SK-N-SH (cell line): Measurements from ENCODE around the gene MYLK4. TPM values are rescaled to one million over a fixed set of nuclear protein-coding genes. Genes with fewer than 3 reads are reported as not detected.

ENCODE experiments used
- CTCF ChIA-PET: fragments of 300-600, 350-600 bp; formaldehyde crosslinking; extraction: SDS; loops from one replicate; lab custom pipeline; 2021; lab: Yijun Ruan, JAX
- POLR2A ChIA-PET: fragments of 350-600 bp; sonication (Branson Sonifier 250); formaldehyde crosslinking; extraction: SDS; loops from one replicate; lab custom pipeline; 2020; ENCODE audit warnings: antibody characterized with exemption, inconsistent platforms; lab: Yijun Ruan, JAX
- DNase-seq: peaks from one replicate; pipeline ENCODE4 v3.0.0; 2012
- H2AFZ ChIP-seq: fragments of 200-600 bp; sonication (generic); 2 replicates; pipeline ENCODE4 v1.8.1; 2016; ENCODE audit warnings: antibody characterized with exemption, mild to moderate bottlenecking, low read depth
- H3F3A ChIP-seq: fragments of 200-600 bp; sonication (generic); replicated peaks from 2 replicates; pipeline ENCODE3; 2016; ENCODE audit warnings: antibody characterized with exemption, mild to moderate bottlenecking; ENCODE audit not compliant: insufficient read depth
- H3K27ac ChIP-seq, 2 experiments: fragments of 200-500 bp in 1 of 2; fragments of 200-600 bp in 1 of 2; sonication (Bioruptor generic) in 1 of 2; sonication (generic), shearing (Covaris generic) in 1 of 2; 2 replicates each; pipeline versions ENCODE4 v1.5.1 to v1.6.1; 2014 to 2016; ENCODE audit warnings: low read depth in 2 of 2, inconsistent platforms in 1 of 2, low read length in 1 of 2, mild to moderate bottlenecking in 1 of 2, mixed read lengths in 1 of 2
- H3K27me3 ChIP-seq: fragments of 200-600 bp; sonication (generic), shearing (Covaris generic); 2 replicates; pipeline ENCODE4 v1.6.1; 2016; ENCODE audit warnings: mixed run types; ENCODE audit not compliant: insufficient read depth
- H3K36me3 ChIP-seq, 2 experiments: fragments of 200-500 bp in 1 of 2; fragments of 200-600 bp in 1 of 2; sonication (Bioruptor generic) in 1 of 2; sonication (generic) in 1 of 2; replicated peaks in 1 of 2; 2 replicates each; pipeline versions ENCODE3 to v1.5.1; 2014 to 2016; ENCODE audit warnings: low read length in 1 of 2, mild to moderate bottlenecking in 1 of 2; ENCODE audit not compliant: insufficient read depth in 2 of 2, control insufficient read depth in 1 of 2
- H3K4me1 ChIP-seq, 2 experiments: fragments of 200-500 bp in 1 of 2; fragments of 200-600 bp in 1 of 2; sonication (Bioruptor generic) in 1 of 2; sonication (generic), shearing (Covaris generic) in 1 of 2; 2 replicates each; pipeline versions ENCODE4 v1.5.1 to v1.6.1; 2014 to 2016; ENCODE audit warnings: low read depth in 1 of 2, low read length in 1 of 2, mixed run types in 1 of 2; ENCODE audit not compliant: insufficient read depth in 2 of 2, control insufficient read depth in 1 of 2
- H3K4me2 ChIP-seq: fragments of 200-600 bp; sonication (generic), shearing (Covaris generic); 2 replicates; pipeline ENCODE4 v1.6.1; 2017; ENCODE audit warnings: mixed run types
- H3K4me3 ChIP-seq, 2 experiments: fragments of 200-500 bp in 1 of 2; fragments of 200-600 bp in 1 of 2; sonication (Bioruptor generic) in 1 of 2; sonication (generic), shearing (Covaris generic) in 1 of 2; 2 replicates each; pipeline versions ENCODE4 v1.5.1 to v1.8.1; 2014 to 2016; ENCODE audit warnings: low read depth in 2 of 2, inconsistent platforms in 1 of 2, low read length in 1 of 2, mild to moderate bottlenecking in 1 of 2, mixed read lengths in 1 of 2, moderate library complexity in 1 of 2
- H3K79me2 ChIP-seq: fragments of 200-600 bp; sonication (generic); 2 replicates; pipeline ENCODE4 v1.8.1; 2017; ENCODE audit warnings: mild to moderate bottlenecking; ENCODE audit not compliant: insufficient read depth
- H3K9ac ChIP-seq: fragments of 200-600 bp; sonication (generic); 2 replicates; pipeline ENCODE4 v1.6.1; 2017; ENCODE audit warnings: mixed run types
- H3K9me2 ChIP-seq: fragments of 200-600 bp; sonication (generic); 2 replicates; pipeline ENCODE4 v1.6.1; 2017; ENCODE audit warnings: mixed run types
- H3K9me3 ChIP-seq: fragments of 200-600 bp; sonication (generic); 2 replicates; pipeline ENCODE4 v1.6.1; 2017; ENCODE audit warnings: mixed run types, mild to moderate bottlenecking, moderate library complexity
- H4K20me1 ChIP-seq: fragments of 200-600 bp; sonication (generic); 2 replicates; pipeline ENCODE4 v1.6.1; 2017; ENCODE audit warnings: mild to moderate bottlenecking, mixed run types; ENCODE audit not compliant: insufficient read depth
- CHD2 ChIP-seq: fragments of 150-350 bp; IDR thresholded peaks from 2 replicates; pipeline ENCODE4 v1.6.1; 2018; ENCODE audit warnings: low read length; ENCODE audit not compliant: partially characterized antibody
- FOXM1 ChIP-seq: IDR thresholded peaks from 2 replicates; pipeline ENCODE4 v1.4.0; 2012; ENCODE audit warnings: low read depth, mild to moderate bottlenecking
- GATA2 ChIP-seq: sonication (generic); formaldehyde crosslinking; IDR thresholded peaks from 2 replicates; pipeline ENCODE4 v1.5.0; 2020; ENCODE audit warnings: mild to moderate bottlenecking, missing genetic modification reagents
- JUND ChIP-seq: IDR thresholded peaks from 2 replicates; pipeline ENCODE4 v1.4.0; 2012
- MXI1 ChIP-seq: IDR thresholded peaks from 2 replicates; pipeline ENCODE4 v1.6.1; 2012; ENCODE audit warnings: mild to moderate bottlenecking, low read depth, low read length, improper control_type of control experiment
- SIN3A ChIP-seq: IDR thresholded peaks from 2 replicates; pipeline ENCODE4 v1.6.1; 2012; ENCODE audit warnings: low read depth, mild to moderate bottlenecking, low read length, moderate library complexity, borderline replicate concordance
- SMC3 ChIP-seq: IDR thresholded peaks from 2 replicates; pipeline ENCODE4 v1.6.1; 2012; ENCODE audit warnings: low read depth, low read length, improper control_type of control experiment
- TAF1 ChIP-seq: IDR thresholded peaks from 2 replicates; pipeline ENCODE4 v1.6.1; 2012; ENCODE audit warnings: low read depth, mild to moderate bottlenecking, low read length, moderate library complexity, borderline replicate concordance
- TCF12 ChIP-seq: IDR thresholded peaks from 2 replicates; pipeline ENCODE4 v1.4.0; 2012
- WGBS: methylation state at CpG from one replicate; pipeline ENCODE4 v1.1.6; 2017; ENCODE audit warnings: low lambda C conversion rate; 5-methylcytosine and 5-hydroxymethylcytosine counted together
- polyA plus RNA-seq, 3 experiments: library from polyadenylated mRNA; depleted of rRNA; stranded (reverse); fragments of >200 nt; gene quantifications; 2 replicates each; pipeline ENCODE4 v1.2.3, GENCODE V29; 2012
- TF ChIP-seq, protein P1 (sequence below): fragments of 150-350 bp; IDR thresholded peaks from 2 replicates; pipeline ENCODE4 v1.6.1; 2016; ENCODE audit warnings: mild to moderate bottlenecking, low read depth, low read length
- TF ChIP-seq, protein P2 (sequence below): IDR thresholded peaks from 2 replicates; pipeline ENCODE4 v1.6.1; 2012; ENCODE audit warnings: mild to moderate bottlenecking, low read depth, low read length, moderate library complexity
- TF ChIP-seq, protein P3 (sequence below): IDR thresholded peaks from 2 replicates; pipeline ENCODE4 v1.4.0; 2012; ENCODE audit warnings: low read depth
- TF ChIP-seq, protein P4 (sequence below): IDR thresholded peaks from 2 replicates; pipeline ENCODE4 v1.4.0; 2012; ENCODE audit warnings: low read depth, borderline replicate concordance

Gene MYLK4
- polyA plus RNA-seq, 1 of the 3 experiments (the other 2 are of a cell fraction), result 0.16 TPM

DNA sequence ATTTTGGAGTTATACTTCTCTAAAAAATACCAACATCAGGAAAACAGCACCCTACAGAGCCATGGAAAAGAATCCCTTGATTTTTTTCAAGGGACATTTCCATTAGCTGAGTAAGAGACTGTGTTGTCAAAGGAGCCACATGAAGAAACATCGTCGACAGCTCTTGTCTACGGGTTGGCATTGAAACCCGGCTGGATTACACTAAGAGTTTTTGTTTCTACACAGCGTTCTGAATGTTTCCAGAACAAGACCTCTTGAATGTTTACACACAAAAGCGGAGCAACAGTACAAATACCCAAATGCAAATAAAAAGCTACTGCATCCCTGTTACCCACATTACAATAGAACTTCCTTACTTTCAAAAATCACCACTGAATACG, 2.4 kb upstream of the MYLK4 start:
- CTCF ChIA-PET, result interaction anchor here (1.3 to 11.8 kb wide), 4 partner anchors 12 to 1156 kb away, joined by 3 to 176 read pairs (median 60); partner anchors contain the start of gene WRNIP1
- H3K4me3 ChIP-seq, result no peak overlapping the region
- H4K20me1 ChIP-seq, result no peaks in the 10 kb centered on the region
- H3K27ac ChIP-seq, result no peak overlapping the region
- no peak overlapping the region for H3K4me2 ChIP-seq
- H2AFZ ChIP-seq, result no peak overlapping the region
- H3K36me3 ChIP-seq, result no peaks in the 10 kb centered on the region
- H3K4me1 ChIP-seq, result peaks cover 0 to 10% of the 10 kb centered on the region in 2 experiments; a peak in 3 of 4 replicates
- H3K9me2 ChIP-seq, result no peaks in the 10 kb centered on the region
- no peaks in the 10 kb centered on the region for H3K79me2 ChIP-seq
- no peaks in the 10 kb centered on the region for H3K9me3 ChIP-seq
- H3F3A ChIP-seq, result no peaks in the 10 kb centered on the region
- TF ChIP-seq JUND, result no peak
- TF ChIP-seq SIN3A, result no peak
- TF ChIP-seq GATA2 (CRISPR knock-in tag), result no peak
- TF ChIP-seq, protein P1, sequence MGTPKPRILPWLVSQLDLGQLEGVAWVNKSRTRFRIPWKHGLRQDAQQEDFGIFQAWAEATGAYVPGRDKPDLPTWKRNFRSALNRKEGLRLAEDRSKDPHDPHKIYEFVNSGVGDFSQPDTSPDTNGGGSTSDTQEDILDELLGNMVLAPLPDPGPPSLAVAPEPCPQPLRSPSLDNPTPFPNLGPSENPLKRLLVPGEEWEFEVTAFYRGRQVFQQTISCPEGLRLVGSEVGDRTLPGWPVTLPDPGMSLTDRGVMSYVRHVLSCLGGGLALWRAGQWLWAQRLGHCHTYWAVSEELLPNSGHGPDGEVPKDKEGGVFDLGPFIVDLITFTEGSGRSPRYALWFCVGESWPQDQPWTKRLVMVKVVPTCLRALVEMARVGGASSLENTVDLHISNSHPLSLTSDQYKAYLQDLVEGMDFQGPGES, result no peak
- TF ChIP-seq, protein P2, sequence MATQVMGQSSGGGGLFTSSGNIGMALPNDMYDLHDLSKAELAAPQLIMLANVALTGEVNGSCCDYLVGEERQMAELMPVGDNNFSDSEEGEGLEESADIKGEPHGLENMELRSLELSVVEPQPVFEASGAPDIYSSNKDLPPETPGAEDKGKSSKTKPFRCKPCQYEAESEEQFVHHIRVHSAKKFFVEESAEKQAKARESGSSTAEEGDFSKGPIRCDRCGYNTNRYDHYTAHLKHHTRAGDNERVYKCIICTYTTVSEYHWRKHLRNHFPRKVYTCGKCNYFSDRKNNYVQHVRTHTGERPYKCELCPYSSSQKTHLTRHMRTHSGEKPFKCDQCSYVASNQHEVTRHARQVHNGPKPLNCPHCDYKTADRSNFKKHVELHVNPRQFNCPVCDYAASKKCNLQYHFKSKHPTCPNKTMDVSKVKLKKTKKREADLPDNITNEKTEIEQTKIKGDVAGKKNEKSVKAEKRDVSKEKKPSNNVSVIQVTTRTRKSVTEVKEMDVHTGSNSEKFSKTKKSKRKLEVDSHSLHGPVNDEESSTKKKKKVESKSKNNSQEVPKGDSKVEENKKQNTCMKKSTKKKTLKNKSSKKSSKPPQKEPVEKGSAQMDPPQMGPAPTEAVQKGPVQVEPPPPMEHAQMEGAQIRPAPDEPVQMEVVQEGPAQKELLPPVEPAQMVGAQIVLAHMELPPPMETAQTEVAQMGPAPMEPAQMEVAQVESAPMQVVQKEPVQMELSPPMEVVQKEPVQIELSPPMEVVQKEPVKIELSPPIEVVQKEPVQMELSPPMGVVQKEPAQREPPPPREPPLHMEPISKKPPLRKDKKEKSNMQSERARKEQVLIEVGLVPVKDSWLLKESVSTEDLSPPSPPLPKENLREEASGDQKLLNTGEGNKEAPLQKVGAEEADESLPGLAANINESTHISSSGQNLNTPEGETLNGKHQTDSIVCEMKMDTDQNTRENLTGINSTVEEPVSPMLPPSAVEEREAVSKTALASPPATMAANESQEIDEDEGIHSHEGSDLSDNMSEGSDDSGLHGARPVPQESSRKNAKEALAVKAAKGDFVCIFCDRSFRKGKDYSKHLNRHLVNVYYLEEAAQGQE, result no peak
- no peaks in the 10 kb centered on the region for H3K27me3 ChIP-seq
- 83% methylated on average over 7 of the region's 7 CpGs for WGBS
- POLR2A ChIA-PET, result no interaction called here
- no peak overlapping the region for H3K9ac ChIP-seq
- DNase-seq, result no peak

DNA sequence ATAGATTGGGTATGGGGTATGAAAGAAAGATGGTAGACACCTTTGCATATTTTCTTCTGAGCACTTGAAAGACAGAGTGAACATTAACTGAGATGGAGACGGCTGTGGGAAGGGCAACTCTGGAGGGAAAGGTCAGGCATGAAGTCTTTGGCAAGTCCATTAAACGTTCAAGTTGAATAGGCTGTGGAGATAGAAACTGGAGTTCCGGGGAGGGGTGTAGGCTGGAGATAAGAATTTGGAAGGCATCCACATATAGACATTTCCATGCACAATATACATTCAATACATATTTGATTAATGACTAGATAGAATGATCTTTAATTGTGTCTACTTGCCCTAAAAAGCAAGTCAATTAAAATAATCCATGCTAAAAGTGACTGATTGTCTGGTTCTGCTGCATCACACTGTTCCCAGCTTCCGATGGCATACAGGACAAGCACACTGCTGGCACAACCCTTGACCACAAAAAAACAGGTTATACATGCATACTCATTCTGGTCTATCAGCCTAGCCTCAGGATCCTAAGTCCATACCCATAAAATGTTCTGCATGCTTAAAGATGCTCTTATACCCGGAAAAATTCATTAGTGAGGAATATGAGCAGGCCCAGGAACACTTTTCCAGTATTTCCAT, 1.9 kb upstream of the MYLK4 start:
- Histone ChIP-seq H3K79me2 (no peaks in the 10 kb centered on the region), H3K36me3 (no peaks in the 10 kb centered on the region), H3K27me3 (no peaks in the 10 kb centered on the region), H3K4me3 (no peak overlapping the region), H3K4me2 (no peak overlapping the region), H3K9ac (no peak overlapping the region), H3K9me3 (no peaks in the 10 kb centered on the region), H4K20me1 (no peaks in the 10 kb centered on the region), H3K4me1 (peaks cover 0 to 11% of the 10 kb centered on the region in 2 experiments; a peak in 3 of 4 replicates), H3K27ac (no peak overlapping the region), H3K9me2 (no peaks in the 10 kb centered on the region), H2AFZ (no peak overlapping the region), H3F3A (no peaks in the 10 kb centered on the region)
- WGBS, result 68% methylated on average over 5 of the region's 5 CpGs
- CTCF ChIA-PET, result interaction anchor here (1.3 to 11.8 kb wide), 4 partner anchors 13 to 1156 kb away, joined by 3 to 176 read pairs (median 60); partner anchors contain the start of gene WRNIP1
- TF ChIP-seq FOXM1 (no peak), SMC3 (no peak), TAF1 (no peak), CHD2 (no peak), MXI1 (no peak), TCF12 (no peak)
- TF ChIP-seq, protein P3, sequence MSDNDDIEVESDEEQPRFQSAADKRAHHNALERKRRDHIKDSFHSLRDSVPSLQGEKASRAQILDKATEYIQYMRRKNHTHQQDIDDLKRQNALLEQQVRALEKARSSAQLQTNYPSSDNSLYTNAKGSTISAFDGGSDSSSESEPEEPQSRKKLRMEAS, result no peak
- TF ChIP-seq, protein P1, result no peak
- TF ChIP-seq, protein P4, sequence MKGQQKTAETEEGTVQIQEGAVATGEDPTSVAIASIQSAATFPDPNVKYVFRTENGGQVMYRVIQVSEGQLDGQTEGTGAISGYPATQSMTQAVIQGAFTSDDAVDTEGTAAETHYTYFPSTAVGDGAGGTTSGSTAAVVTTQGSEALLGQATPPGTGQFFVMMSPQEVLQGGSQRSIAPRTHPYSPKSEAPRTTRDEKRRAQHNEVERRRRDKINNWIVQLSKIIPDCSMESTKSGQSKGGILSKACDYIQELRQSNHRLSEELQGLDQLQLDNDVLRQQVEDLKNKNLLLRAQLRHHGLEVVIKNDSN, result no peak
- POLR2A ChIA-PET, result no interaction called here
- no peak for DNase-seq
